Tibial nerve (tissue), 4 donors: ENCODE measurements around the gene SLF2. TPM values are rescaled to one million over a fixed set of nuclear protein-coding genes. Genes with fewer than 3 reads are reported as not detected.

Experiments used
- DNase-seq, 2 donors: peaks; one replicate each; pipeline ENCODE4 v3.0.0-alpha.2; 2019; ENCODE audit warnings: low spot score in 2 of 2
- H3K27ac ChIP-seq, 4 donors: fragments of 200-600 bp; sonication (generic) in 3 of 4; one replicate each; pipeline ENCODE4 v1.5.1; 2017 to 2019; ENCODE audit warnings: mild to moderate bottlenecking in 1 of 4
- H3K27me3 ChIP-seq, 2 donors: fragments of 200-600 bp; sonication (generic) in 1 of 2; one replicate each; pipeline versions ENCODE4 v1.5.1 to v1.6.0; 2017 to 2019
- H3K36me3 ChIP-seq, 3 donors: fragments of 200-600 bp; sonication (generic); one replicate each; pipeline ENCODE4 v1.5.1; 2018 to 2019
- H3K4me1 ChIP-seq, 4 donors: fragments of 200-600 bp; sonication (generic) in 3 of 4; one replicate each; pipeline ENCODE4 v1.5.1; 2017 to 2019
- H3K4me3 ChIP-seq, 4 donors: fragments of 200-600 bp; sonication (generic) in 3 of 4; one replicate each; pipeline ENCODE4 v1.5.1; 2017 to 2019; ENCODE audit warnings: mild to moderate bottlenecking in 1 of 4, moderate library complexity in 1 of 4
- H3K9me3 ChIP-seq, 4 donors: fragments of 200-600 bp; sonication (generic) in 3 of 4; one replicate each; pipeline ENCODE4 v1.5.1; 2017 to 2019
- CTCF ChIP-seq, 5 experiments: fragments of 200-600 bp in 3 of 5; fragments of 450-650 bp in 2 of 5; sonication (generic) in 3 of 5; IDR thresholded peaks; one replicate each; pipeline ENCODE4 v1.5.1; 2016 to 2019; ENCODE audit warnings: antibody characterized with exemption in 5 of 5, mild to moderate bottlenecking in 3 of 5, moderate library complexity in 2 of 5
- EP300 ChIP-seq, 2 donors: sonication (generic); formaldehyde crosslinking; IDR thresholded peaks; one replicate each; pipeline ENCODE4 v1.6.1; 2017; ENCODE audit warnings: antibody characterized with exemption in 2 of 2, mild to moderate bottlenecking in 1 of 2
- POLR2A ChIP-seq, 2 donors: fragments of 450-650 bp; IDR thresholded peaks; one replicate each; pipeline ENCODE4 v1.6.1; 2017; ENCODE audit warnings: antibody characterized with exemption in 2 of 2, mild to moderate bottlenecking in 2 of 2, moderate library complexity in 2 of 2
- WGBS, 2 donors: methylation state at CpG; one replicate each; pipeline ENCODE4 v1.1.5; 2018; 5-methylcytosine and 5-hydroxymethylcytosine counted together
- total RNA-seq, 4 donors: library from RNA; depleted of rRNA; stranded (reverse); fragments of >200 nt; gene quantifications; one replicate each; pipeline ENCODE4 v1.1.0, GENCODE V29; 2016

SLF2 gene
- total RNA-seq, 4 donors from 2014 or later: 25.7 to 37.7 (median 29.7) TPM

DNA sequence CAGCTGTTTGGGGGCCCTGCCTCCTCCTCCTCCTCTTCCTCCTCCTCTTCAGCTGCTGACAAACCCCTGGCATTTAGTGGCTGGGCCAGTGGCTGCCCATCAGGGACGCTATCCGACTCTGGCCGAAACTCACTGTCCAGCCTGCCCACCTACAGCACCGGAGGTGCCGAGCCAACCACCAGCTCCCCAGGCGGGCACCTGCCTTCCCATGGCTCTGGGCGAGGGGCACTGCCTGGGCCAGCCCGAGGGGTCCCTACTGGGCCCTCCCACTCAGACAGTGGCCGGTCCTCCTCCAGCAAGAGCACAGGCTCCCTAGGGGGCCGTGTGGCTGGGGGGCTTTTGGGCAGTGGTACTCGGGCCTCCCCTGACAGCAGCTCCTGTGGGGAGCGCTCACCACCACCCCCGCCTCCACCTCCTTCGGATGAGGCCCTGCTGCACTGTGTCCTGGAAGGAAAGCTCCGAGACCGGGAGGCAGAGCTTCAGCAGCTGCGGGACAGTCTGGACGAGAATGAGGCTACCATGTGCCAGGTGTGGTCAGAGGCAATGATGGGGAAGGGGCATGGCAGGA is 91.0 kb downstream of the SLF2 start:
- Histone ChIP-seq H3K36me3 (peaks cover 0 to 52% (median 4%) of the 10 kb centered on the region in 3 donors), H3K4me1 (peaks cover under 1 to 67% (median 30%) of the 10 kb centered on the region in 4 donors), H3K9me3 (no peaks in the 10 kb centered on the region), H3K4me3 (no peak overlapping the region), H3K27ac (peak overlapping the region in 2 of 4 donors; percentile 40 to 100), H3K27me3 (no peaks in the 10 kb centered on the region)
- TF ChIP-seq POLR2A (IDR thresholded peaks at IDR 0.05) (no peak), EP300 (IDR thresholded peaks at IDR 0.05) (no peak), CTCF (IDR thresholded peaks at IDR 0.05) (no peak)
- no peak for DNase-seq
- 88 to 90% methylated on average over 12 to 18 of the region's 18 CpGs for WGBS, 2 donors

DNA sequence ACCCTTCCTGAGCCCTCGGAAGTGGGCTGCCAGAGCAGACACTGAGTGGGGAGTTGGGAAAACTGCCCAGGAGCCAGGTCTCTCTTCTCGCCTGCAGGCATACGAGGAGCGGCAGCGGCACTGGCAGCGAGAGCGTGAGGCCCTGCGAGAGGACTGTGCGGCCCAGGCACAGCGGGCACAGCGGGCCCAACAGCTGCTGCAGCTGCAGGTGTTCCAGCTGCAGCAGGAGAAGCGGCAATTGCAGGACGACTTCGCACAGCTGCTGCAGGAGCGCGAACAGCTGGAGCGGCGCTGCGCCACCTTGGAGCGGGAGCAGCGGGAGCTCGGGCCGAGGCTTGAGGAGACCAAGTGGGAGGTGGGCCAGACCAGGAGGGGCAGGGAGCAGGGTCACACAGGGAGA is 92.6 kb downstream of the SLF2 start:
- peaks cover 0 to 52% (median 4%) of the 10 kb centered on the region in 3 donors for H3K36me3 ChIP-seq
- H3K27ac ChIP-seq: peak overlapping the region in 2 of 4 donors; percentile 84 to 100
- H3K4me3 ChIP-seq: no peak overlapping the region
- H3K4me1 ChIP-seq: peaks cover 0 to 70% (median 31%) of the 10 kb centered on the region in 4 donors
- H3K27me3 ChIP-seq: no peaks in the 10 kb centered on the region
- 84 to 94% methylated on average over 23 of the region's 23 CpGs for WGBS, 2 donors
- no peak for TF ChIP-seq EP300 (IDR thresholded peaks at IDR 0.05)
- TF ChIP-seq POLR2A (IDR thresholded peaks at IDR 0.05): no peak
- no peak for TF ChIP-seq CTCF (IDR thresholded peaks at IDR 0.05)
- no peak for DNase-seq
- H3K9me3 ChIP-seq: no peaks in the 10 kb centered on the region

DNA sequence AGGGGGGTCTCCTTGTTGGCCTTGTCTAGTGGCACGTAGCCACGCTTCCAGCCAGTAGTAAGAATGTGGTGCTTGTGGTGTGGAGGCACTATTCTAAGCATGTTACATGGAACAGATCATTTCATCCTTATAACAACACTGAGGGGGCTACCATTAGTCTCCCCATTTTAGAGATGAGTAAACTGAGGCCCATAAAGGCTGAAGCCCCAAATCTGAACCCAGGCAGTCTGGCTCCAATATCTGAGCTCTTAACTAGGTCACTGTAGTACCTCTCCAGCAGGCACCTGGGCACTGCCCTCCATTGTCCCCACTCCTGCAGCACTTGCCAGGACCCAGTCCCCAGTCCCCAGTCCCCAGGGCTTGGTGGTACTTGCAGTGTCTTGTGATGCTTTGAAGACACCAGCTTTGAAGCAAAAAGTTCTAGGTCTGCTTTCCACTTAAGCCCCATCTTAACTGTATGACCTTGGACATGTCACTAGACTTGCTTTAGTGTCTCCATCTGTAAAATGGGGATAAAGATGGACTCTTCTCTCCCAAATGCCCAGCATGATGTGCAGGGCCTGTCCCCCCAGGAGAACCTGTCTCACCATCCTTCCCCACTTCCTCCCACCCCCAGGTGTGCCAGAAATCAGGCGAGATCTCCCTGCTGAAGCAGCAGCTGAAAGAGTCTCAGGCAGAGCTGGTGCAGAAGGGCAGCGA is 93.3 kb downstream of the SLF2 start:
- H3K4me1 ChIP-seq: peaks cover 0 to 63% (median 25%) of the 10 kb centered on the region in 4 donors
- H3K36me3 ChIP-seq: peaks cover 0 to 52% (median 4%) of the 10 kb centered on the region in 3 donors
- WGBS, 2 donors: 94 to 100% methylated on average over 3 to 4 of the region's 4 CpGs
- H3K27ac ChIP-seq: peak overlapping the region in 3 of 4 donors; percentile 62 to 100 (median 84)
- H3K27me3 ChIP-seq: no peaks in the 10 kb centered on the region
- DNase-seq: no peak
- H3K9me3 ChIP-seq: no peaks in the 10 kb centered on the region
- TF ChIP-seq POLR2A (IDR thresholded peaks at IDR 0.05): no peak
- peak in 1 of 2 donors; percentile 2 for TF ChIP-seq EP300 (IDR thresholded peaks at IDR 0.05)
- TF ChIP-seq CTCF (IDR thresholded peaks at IDR 0.05): no peak
- no peak overlapping the region for H3K4me3 ChIP-seq

GRCh38 chr10:101006593-101007098 is 93.9 kb downstream of the SLF2 start:
- no peaks in the 10 kb centered on the region for H3K9me3 ChIP-seq
- no peak for DNase-seq

More at GRCh38 chr10:101006593-101007098, 93.9 kb downstream of the SLF2 start:
- Histone ChIP-seq H3K27me3 (no peaks in the 10 kb centered on the region), H3K4me1 (peaks cover 0 to 59% (median 22%) of the 10 kb centered on the region in 4 donors), H3K27ac (peak overlapping the region; percentile 31 to 84 (median 73)), H3K4me3 (no peak overlapping the region), H3K36me3 (peaks cover 0 to 52% (median 4%) of the 10 kb centered on the region in 3 donors)
- no peak for TF ChIP-seq POLR2A (IDR thresholded peaks at IDR 0.05)
- no peak for TF ChIP-seq EP300 (IDR thresholded peaks at IDR 0.05)
- no peak for TF ChIP-seq CTCF (IDR thresholded peaks at IDR 0.05)
- 72 to 83% methylated on average over 23 to 31 of the region's 33 CpGs for WGBS, 2 donors
